HG03460 (cell line): ENCODE results near the gene NFX1.
"Not testable (repeated sequence)": the region's sequence is repeated elsewhere in the genome, so short reads cannot be mapped to it uniquely, and the experiment has no call there.

Experiments used
- ATAC-seq: cut with Tn5 transposase; IDR thresholded peaks from one replicate; pipeline ENCODE4 v1.9.1; 2021; ENCODE audit not compliant: unreplicated experiment

The NFX1 gene

GRCh38 chr9:33307067-33307466 is 16.8 kb downstream of the NFX1 start:
- ATAC-seq = no peak

- no peak for ATAC-seq
Measured at GRCh38 chr9:33309903-33310302, 19.6 kb downstream of the NFX1 start.

- no peak for ATAC-seq
Measured at GRCh38 chr9:33310748-33311147, 20.4 kb downstream of the NFX1 start.

GRCh38 chr9:33311953-33312352 is 21.6 kb downstream of the NFX1 start:
- ATAC-seq = no peak

DNA sequence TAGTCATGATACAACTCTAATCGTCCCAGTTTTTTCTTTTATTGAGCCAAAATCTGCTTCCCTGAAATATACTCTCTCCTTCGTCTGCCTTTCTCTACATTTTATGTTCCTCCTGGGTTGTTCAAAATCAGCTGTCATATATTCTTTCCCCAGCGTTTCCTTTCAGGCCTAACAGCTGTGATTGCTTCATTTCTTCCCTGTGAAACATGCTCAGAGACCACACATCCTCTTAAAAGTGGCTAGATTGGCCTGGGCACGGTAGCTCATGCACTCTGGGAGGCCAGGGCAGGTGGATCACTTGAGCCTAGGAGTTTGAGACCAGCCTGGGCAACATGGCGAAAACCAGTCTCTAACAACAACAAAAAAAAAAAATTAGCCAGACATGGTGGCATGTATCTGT is 25.1 kb downstream of the NFX1 start:
- ATAC-seq = no peak

DNA sequence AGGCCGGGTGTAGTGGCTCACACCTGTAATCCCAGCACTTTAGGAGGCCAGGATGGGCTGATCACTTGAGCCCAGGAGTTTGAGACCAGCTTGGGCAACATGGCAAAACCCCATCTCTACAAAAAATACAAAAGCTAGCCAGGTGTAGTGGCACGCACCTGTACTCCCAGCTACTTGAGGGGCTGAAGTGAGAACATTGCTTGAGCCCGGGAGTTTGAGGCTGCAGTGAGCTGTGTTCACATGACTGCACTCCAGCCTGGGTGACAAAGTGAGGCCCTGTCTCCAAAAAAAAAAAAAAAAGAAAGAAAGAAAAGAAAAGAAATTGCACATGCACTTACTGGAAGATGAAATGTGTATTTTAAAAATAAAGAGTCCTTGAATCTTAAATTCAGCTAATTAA is 26.8 kb downstream of the NFX1 start:
- not testable (repeated sequence) for ATAC-seq

DNA sequence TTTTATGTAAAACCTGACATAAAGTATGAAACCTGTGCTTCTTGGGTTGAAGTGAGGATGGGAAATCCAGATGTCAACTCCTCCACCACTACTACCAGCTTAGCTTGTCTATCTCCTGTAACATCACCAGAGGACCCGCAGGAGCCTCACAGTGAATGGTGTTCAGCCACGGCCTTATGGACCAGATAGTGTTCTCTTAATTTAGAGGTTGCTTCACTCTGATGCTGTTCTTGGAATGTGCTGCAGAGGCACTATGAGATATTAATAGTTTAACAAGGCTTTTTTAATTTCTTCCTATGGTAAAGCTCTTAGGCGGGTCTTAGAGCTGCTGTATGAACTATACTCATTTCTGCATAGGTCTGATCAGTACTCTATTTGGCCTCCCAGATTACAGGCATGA is 27.9 kb downstream of the NFX1 start:
- ATAC-seq = no peak

GRCh38 chr9:33318781-33319180 is 28.5 kb downstream of the NFX1 start:
- no peak for ATAC-seq

- no peak for ATAC-seq
Measured at GRCh38 chr9:33320230-33320567, 29.9 kb downstream of the NFX1 start.

- ATAC-seq = no peak
Measured at GRCh38 chr9:33320568-33321261, 30.4 kb downstream of the NFX1 start.

DNA sequence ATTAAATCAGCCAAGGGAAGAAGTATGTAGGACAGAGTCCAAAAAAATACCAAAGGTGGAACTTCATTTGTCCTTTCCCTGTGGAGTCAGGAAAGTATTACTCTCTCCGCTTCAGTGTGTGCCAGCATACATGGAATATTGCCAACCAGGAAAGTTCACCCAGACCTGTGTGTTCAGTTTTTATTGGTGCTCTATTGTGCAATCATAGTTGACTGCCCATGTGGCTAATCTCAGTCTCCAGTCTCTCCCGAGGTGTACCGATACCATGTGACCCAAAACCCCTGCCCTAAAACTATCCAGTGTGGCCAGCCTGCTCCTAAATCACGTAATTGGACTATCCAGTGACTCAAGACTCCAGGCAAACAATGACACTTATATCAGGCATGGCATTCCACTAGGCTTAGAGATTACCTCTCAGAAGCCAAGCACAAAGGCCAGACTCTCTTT is 38.8 kb downstream of the NFX1 start:
- no peak for ATAC-seq

- no peak for ATAC-seq
Measured at GRCh38 chr9:33329979-33330378, 39.7 kb downstream of the NFX1 start.

- ATAC-seq = no peak
Measured at GRCh38 chr9:33331377-33331891, 41.1 kb downstream of the NFX1 start.

DNA sequence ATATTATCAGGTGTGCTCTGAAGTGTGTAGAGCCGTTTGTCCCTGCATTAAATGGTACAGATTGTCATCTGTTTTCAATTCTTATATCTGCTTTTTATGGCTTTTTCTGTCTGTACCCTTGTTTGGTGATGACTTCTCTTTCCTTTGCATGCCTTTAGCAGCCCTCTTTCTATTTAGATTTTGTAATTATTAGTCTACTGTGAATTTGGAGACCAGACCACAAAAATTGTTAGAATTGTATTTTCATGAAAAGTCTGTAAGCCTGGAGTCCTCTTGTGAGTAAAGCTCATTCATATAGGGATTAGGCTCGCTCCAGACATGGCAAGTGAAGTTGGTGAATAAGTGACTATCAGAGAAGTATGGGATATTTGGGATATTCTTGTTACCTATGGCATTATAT is 41.7 kb downstream of the NFX1 start:
- ATAC-seq = no peak

- not testable (repeated sequence) for ATAC-seq
Measured at GRCh38 chr9:33332956-33333355, 42.6 kb downstream of the NFX1 start.

DNA sequence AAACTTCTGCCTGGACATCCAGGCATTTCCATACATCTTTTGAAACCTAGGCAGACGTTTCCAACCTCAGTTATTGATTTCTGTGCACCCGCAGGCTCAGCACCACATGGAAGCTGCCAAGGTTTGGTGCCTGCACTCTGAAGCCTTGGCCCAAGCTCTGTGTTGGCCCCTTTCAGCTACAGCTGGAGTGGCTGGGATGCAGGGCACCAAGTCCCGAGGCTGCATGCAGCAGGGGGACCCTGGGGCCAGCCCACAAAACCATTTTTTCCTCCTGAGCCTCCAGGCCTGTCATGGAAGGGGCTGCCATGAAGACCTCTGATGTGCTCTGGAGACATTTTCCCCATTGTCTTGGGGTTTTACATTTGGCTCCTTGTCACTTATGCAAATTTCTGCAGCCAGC is 49.9 kb downstream of the NFX1 start:
- no peak for ATAC-seq

DNA sequence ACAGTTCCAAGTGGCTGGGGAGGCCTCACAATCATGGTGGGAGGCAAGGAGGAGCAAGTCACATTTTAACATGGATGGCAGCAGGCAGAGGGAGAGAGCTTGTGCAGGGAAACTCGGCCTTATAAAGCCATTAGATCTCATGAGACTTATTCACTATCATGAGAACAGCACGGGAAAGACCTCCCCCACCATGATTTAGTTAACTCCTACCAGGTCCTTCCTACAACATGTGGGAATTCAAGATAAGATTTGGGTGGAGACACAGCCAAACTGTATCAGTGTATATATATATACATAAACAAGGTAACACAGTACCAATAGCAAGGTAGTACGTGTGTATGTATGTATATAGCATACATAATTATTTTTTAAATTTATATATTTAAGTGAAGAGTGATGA is 50.9 kb downstream of the NFX1 start:
- ATAC-seq = no peak

GRCh38 chr9:33344145-33344544 is 53.8 kb downstream of the NFX1 start:
- ATAC-seq = no peak

- no peak for ATAC-seq
Measured at GRCh38 chr9:33346564-33346963, 56.2 kb downstream of the NFX1 start.

DNA sequence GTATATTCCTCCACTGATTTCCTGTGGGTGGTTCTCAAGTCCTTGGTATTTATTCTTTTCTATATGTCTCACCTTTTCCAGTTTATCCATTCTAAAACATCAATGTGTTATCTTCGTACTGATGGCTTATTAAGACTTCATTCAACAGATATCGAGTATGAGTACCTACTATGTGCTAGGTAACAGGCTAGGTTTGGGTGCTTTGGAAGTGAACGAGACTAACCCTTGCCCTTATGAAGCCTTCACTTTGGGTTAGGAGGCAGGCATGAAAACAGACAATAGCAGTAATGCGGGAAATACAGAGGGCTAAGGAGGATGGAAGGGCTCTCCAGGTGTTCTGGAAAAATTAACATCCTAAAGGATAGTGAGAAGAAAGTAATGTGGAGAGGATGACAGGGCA is 58.7 kb downstream of the NFX1 start:
- no peak for ATAC-seq

GRCh38 chr9:33349743-33350142 is 59.4 kb downstream of the NFX1 start:
- no peak for ATAC-seq

DNA sequence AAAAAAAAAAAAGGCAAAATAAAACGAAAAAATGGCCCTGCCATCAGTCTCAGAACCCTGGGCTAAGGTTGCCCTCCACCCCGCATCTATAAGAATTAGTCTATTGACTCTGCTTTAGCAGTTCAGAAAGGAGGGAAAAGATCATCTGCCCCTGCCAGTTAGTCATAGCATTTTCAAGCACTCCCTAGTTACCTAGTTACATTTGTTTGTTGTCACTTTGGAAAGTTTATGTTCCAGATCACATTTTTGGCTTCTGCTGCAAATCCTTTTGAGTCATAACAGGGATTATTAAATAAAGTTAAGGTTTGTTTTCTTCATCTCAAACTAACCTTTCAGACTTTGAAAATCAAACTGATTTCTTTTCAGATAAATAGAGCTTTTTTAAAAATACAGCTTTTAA is 60.0 kb downstream of the NFX1 start:
- no peak for ATAC-seq

DNA sequence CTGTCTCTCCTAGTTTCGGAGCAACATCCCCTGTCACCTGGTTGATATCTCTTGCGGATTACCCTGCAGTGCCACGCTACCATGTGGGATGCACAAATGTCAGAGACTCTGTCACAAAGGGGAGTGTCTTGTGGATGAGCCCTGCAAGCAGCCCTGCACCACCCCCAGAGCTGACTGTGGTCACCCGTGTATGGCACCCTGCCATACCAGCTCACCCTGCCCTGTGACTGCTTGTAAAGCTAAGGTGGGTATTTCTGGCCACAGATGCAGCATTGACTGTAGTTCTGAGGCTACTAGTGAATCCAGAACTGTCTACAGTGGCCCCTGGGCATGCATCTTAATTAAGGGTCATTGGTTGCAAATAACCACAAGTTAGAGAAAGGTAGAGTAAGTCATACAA is 61.2 kb downstream of the NFX1 start:
- no peak for ATAC-seq
